Testis (tissue), 2 donors: ENCODE data around the gene CCT7.

Experiments used
- CTCF ChIP-seq, 3 experiments: fragments of 450-650 bp in 2 of 3; fragments of 200-600 bp in 1 of 3; sonication (generic) in 1 of 3; IDR thresholded peaks; one replicate each; pipeline ENCODE4 v1.5.1; 2016 to 2019; ENCODE audit warnings: antibody characterized with exemption in 3 of 3, mild to moderate bottlenecking in 2 of 3, moderate library complexity in 1 of 3
- POLR2A ChIP-seq: fragments of 450-650 bp; IDR thresholded peaks from one replicate; pipeline ENCODE4 v1.6.1; 2017; ENCODE audit warnings: antibody characterized with exemption, mild to moderate bottlenecking, moderate library complexity

- TF ChIP-seq CTCF (IDR thresholded peaks at IDR 0.05): no peak
- TF ChIP-seq POLR2A: no peak
Measured at GRCh38 chr2:73197579-73197978, 36.5 kb upstream of the CCT7 start.
